Measurements from ENCODE around the gene TEAD1. TPM values are rescaled to one million over a fixed set of nuclear protein-coding genes. Genes with fewer than 3 reads are reported as not detected.
A peak's percentile ranks its signal among the peaks of the same experiment; 100 is the strongest.

TEAD1 gene
- total and polyA plus RNA-seq, 2 experiments from 2014 or later = 45.9 to 105 TPM

- DNase-seq (ENCODE audit: low read depth in 1 of 2, low spot score in 1 of 2) = no peak
- no peaks in the 10 kb centered on the region for H3K4me1 ChIP-seq (ENCODE audit: low read depth)
- H3K9me3 ChIP-seq (ENCODE audit: low read depth) = no peaks in the 10 kb centered on the region
- no peak overlapping the region for H3K27ac ChIP-seq
- no peaks in the 10 kb centered on the region for H3K27me3 ChIP-seq
- no peak overlapping the region for H3K4me3 ChIP-seq
- TF ChIP-seq CTCF (IDR thresholded peaks at IDR 0.05; ENCODE audit: low read depth, low read length) = no peak
- peaks cover 4% of the 10 kb centered on the region for H3K36me3 ChIP-seq
Observed at GRCh38 chr11:12909879-12910278, 235.7 kb downstream of the TEAD1 start.

- H3K4me3 ChIP-seq = no peak overlapping the region
- no peaks in the 10 kb centered on the region for H3K4me1 ChIP-seq (ENCODE audit: low read depth)
- peak; percentile 66 for TF ChIP-seq CTCF (IDR thresholded peaks at IDR 0.05; ENCODE audit: low read depth, low read length)
- no peaks in the 10 kb centered on the region for H3K9me3 ChIP-seq (ENCODE audit: low read depth)
- H3K27me3 ChIP-seq = no peaks in the 10 kb centered on the region
- no peak overlapping the region for H3K27ac ChIP-seq
- no peaks in the 10 kb centered on the region for H3K36me3 ChIP-seq
- DNase-seq (ENCODE audit: low read depth in 1 of 2, low spot score in 1 of 2) = peak; percentile 42 to 76
Observed at GRCh38 chr11:12914400-12914912, 240.2 kb downstream of the TEAD1 start.

GRCh38 chr11:12915093-12915492 lies 240.9 kb downstream of the TEAD1 start:
- Histone ChIP-seq H3K4me3 (no peak overlapping the region), H3K36me3 (no peaks in the 10 kb centered on the region), H3K9me3 (ENCODE audit: low read depth) (no peaks in the 10 kb centered on the region), H3K4me1 (ENCODE audit: low read depth) (no peaks in the 10 kb centered on the region), H3K27ac (no peak overlapping the region), H3K27me3 (no peaks in the 10 kb centered on the region)
- TF ChIP-seq CTCF (IDR thresholded peaks at IDR 0.05; ENCODE audit: low read depth, low read length) = no peak
- no peak for DNase-seq (ENCODE audit: low read depth in 1 of 2, low spot score in 1 of 2)

- Histone ChIP-seq H3K27me3 (no peaks in the 10 kb centered on the region), H3K4me3 (no peak overlapping the region), H3K4me1 (ENCODE audit: low read depth) (no peaks in the 10 kb centered on the region), H3K9me3 (ENCODE audit: low read depth) (no peaks in the 10 kb centered on the region), H3K36me3 (no peaks in the 10 kb centered on the region), H3K27ac (no peak overlapping the region)
- no peak for DNase-seq (ENCODE audit: low read depth in 1 of 2, low spot score in 1 of 2)
- no peak for TF ChIP-seq CTCF (IDR thresholded peaks at IDR 0.05; ENCODE audit: low read depth, low read length)
Observed at GRCh38 chr11:12917822-12918221, 243.6 kb downstream of the TEAD1 start.

- H3K36me3 ChIP-seq = no peaks in the 10 kb centered on the region
Observed at GRCh38 chr11:12918667-12919066, 244.4 kb downstream of the TEAD1 start.

More at GRCh38 chr11:12918667-12919066, 244.4 kb downstream of the TEAD1 start:
- DNase-seq (ENCODE audit: low read depth in 1 of 2, low spot score in 1 of 2) = no peak
- H3K27me3 ChIP-seq = no peaks in the 10 kb centered on the region
- H3K4me1 ChIP-seq (ENCODE audit: low read depth) = no peaks in the 10 kb centered on the region
- no peak for TF ChIP-seq CTCF (IDR thresholded peaks at IDR 0.05; ENCODE audit: low read depth, low read length)
- no peak overlapping the region for H3K27ac ChIP-seq
- no peak overlapping the region for H3K4me3 ChIP-seq
- no peaks in the 10 kb centered on the region for H3K9me3 ChIP-seq (ENCODE audit: low read depth)

Data from cardiac muscle cell (in vitro differentiated cells and primary cell).